Testis (tissue), 2 donors: Measurements from ENCODE around the gene MPPED1.

ENCODE experiments used
- POLR2A ChIP-seq: fragments of 450-650 bp; IDR thresholded peaks from one replicate; pipeline ENCODE4 v1.6.1; 2017; ENCODE audit warnings: antibody characterized with exemption, mild to moderate bottlenecking, moderate library complexity
- TF ChIP-seq, protein P1 (sequence below), 3 experiments: fragments of 450-650 bp in 2 of 3; fragments of 200-600 bp in 1 of 3; sonication (generic) in 1 of 3; IDR thresholded peaks; one replicate each; pipeline ENCODE4 v1.5.1; 2016 to 2019; ENCODE audit warnings: antibody characterized with exemption in 3 of 3, mild to moderate bottlenecking in 2 of 3, moderate library complexity in 1 of 3

DNA sequence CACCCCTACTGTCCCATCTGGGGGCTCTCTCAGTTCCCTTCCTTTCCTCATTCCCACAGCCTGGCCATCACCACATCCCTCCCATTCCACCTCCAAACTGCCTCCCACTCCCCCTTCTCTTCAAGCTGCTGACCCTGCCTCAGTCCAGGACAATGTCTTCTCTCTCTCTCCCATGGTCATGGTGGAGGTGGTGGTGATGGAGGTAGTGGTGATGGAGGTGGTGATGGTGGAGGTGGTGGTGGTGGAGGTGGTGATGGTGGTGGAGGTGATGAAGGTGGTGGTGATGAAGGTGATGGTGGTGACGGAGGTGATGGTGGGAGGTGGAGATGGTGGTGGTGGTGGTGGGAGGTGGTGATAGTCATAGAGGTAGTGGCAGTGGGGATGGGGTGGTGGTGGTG lies 87.0 kb downstream of the MPPED1 start:
- TF ChIP-seq, protein P1, sequence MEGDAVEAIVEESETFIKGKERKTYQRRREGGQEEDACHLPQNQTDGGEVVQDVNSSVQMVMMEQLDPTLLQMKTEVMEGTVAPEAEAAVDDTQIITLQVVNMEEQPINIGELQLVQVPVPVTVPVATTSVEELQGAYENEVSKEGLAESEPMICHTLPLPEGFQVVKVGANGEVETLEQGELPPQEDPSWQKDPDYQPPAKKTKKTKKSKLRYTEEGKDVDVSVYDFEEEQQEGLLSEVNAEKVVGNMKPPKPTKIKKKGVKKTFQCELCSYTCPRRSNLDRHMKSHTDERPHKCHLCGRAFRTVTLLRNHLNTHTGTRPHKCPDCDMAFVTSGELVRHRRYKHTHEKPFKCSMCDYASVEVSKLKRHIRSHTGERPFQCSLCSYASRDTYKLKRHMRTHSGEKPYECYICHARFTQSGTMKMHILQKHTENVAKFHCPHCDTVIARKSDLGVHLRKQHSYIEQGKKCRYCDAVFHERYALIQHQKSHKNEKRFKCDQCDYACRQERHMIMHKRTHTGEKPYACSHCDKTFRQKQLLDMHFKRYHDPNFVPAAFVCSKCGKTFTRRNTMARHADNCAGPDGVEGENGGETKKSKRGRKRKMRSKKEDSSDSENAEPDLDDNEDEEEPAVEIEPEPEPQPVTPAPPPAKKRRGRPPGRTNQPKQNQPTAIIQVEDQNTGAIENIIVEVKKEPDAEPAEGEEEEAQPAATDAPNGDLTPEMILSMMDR (IDR thresholded peaks at IDR 0.05) = no peak
- TF ChIP-seq POLR2A = no peak
